Hematopoietic multipotent progenitor cell treated with erythropoietin and hydrocortisone succinate and interleukin-3 and kit ligand, for 15 days (in vitro differentiated cells): ENCODE data around the gene TRABD2B.

Experiments
- DNase-seq: peaks from one replicate; pipeline ENCODE4 v3.0.0-alpha.2; 2015; ENCODE audit warnings: low spot score

TRABD2B gene

DNA sequence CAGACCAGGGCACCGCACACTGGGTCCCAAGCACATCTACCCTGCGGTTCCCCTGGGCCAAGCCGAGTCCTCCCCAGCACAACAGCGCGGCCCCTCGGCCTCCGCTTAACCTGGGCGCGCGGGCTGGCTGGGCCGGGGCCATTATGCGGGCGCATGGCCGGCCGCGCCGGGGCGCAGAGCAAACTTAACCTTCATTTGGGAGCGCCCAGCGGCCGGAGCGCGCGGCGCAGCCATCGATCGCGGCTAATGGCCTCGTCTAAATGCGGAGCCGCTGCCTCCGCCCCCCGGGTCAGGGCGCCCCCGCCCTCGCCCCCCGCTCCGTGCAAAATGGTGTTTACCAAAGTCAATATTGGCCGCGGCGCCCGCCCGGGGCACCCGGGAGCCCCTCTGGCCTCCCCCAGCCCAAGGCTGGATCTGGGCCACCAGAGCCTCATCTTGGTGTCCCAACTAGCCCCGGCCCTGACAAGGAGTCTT, 272.1 kb downstream of the TRABD2B start:
- no peak for DNase-seq

DNA sequence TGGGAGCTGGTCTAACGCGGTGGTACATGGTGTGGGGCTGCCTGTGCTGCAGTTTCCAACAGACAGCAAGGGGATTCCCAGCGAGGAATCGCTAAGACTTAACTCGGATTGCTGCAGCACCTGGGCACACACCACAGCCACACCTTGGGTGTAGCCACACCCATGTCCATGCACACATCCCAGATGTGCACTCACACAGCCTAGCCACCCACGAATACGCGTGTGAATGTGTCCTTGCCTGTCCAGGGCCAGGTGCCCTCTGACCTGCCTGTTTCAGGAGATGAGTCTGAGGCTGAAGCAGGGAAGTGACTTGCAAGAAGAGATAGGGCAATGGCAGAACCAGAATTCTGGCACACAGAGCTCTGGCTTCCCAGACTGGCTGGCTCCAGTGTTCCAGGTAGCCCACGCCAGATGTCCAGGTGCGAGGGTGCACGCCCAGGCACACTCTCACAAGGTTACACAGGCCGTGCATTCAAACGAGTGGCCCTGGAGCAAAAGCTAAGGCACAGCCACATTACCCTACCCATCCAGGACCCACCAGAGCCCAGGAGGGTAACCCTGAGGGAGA, 272.7 kb downstream of the TRABD2B start:
- DNase-seq, result no peak

DNA sequence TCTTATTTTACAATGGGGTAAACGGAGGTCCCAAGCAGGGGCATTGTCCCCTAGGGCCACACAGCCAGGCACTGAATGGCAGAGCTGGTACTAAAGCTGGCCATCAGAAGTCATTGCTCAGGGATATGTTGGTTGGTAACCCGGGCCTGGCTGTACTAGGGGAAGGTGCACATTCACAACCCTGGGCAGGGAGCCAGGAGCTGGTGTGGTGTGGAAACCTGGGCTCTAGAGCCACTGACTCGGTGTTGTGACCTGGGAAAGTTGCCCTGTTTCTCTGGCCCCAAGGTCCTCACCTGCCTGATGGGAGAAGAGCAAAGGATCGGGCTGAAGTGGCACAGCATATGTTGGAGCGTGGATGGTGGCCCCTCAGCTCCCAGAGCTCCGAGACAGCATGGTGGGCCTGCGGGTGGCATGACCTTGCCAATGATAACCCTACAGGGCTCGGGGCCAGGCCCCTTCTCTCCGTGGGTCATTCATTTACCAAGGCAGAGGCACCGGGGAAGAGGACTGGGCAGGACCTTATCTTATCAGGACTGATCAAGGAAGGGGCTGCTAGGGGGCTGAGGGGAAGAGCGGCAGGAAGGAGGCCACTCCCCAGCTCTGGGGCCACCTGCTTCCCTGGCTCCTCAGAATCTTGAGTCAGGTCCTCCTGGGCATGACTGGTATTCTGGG, 274.1 kb downstream of the TRABD2B start:
- DNase-seq, result no peak

DNA sequence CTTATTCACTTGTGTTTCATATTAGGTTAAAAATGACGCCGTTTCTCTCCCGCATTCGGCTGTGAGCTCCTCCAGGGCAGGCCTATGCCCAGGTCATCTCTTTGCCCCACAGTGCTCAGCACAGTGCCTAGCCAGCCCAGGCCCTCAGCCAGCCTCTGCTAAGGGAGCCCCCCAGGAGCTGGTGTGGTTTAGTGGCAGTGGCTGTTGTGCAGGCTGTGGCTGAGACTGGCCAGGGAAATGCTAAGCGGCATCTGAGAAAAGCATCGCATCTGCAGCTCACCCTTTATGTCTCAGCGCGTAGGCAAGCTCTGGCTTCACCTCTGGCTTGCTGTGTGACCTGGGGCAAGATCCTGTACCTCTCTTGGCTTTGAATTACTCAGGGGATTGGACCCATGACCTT, 275.1 kb downstream of the TRABD2B start:
- DNase-seq, result no peak

DNA sequence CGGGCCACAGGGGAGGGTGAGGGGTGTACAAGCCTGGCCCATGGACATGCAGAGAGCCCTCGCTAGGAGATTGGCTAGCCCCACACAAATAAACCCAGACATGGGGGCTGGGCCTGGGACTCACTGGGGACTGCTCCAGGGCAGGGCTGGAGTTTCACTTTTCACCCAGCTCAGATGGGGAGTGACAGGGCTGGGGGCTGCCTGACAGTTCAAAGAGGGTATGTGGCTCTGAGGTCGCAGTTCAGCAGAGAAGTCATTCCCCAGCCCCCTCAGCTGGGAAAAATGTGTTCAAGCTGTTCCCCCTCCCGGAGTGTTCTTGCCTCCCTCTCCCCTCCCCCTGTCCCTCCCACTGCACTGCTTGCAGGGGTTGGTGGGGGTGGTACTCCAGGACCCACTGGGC, 277.1 kb downstream of the TRABD2B start:
- no peak for DNase-seq

DNA sequence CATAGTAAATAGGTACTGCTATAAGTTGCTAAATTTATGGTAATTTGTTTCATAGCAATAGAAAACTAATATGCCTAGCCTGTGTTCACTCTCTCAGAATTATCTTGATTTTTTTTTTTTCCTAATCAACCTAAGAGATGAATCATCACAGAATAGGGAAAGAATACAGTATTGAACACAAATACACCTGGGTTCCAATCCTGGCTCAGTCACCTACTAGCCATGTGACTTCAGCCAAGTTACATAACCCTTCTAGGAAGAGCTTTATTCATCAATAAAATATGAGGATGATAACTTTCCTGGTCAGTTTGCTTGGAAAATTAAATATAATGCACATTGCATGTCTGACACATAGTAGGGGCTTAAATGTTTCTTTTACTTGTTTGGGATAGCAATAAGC, 279.8 kb downstream of the TRABD2B start:
- DNase-seq, result no peak

DNA sequence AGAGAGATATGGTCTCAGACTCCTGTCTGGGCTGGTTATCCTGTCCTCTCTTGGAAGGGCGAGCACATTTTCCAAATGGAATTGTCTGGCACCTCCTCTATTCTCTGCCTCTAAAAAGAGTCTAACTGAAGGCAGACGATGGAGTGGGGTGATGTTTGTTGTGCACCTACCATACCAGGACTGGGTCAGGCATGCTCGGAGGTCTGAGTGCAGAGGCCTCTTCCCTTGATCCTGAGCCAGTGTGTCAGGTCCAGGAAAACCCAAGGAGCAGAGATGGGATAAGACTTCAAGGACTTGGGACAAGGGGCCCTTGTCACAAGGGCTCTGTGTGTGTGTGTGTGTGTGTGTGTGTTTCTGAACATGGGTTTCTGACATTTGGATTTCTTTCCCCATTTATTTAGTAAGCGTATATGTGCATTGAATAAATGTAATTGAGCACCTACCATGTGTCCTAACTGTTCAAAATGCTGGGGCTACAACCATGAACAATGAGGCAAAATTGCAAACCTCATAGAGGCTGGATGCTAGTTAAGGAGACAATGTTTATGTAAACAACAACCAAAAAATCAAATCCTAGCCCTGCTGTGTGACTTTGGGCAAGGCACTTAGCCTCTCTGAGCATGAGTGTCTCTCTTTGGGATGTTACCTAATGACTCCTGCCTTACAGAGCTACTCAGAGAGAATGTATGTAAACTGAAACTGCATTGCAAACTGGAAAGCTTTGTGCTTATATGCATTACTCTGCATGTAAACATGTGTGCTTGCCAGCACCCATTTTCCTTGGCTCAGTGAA, 283.0 kb downstream of the TRABD2B start:
- no peak for DNase-seq

DNA sequence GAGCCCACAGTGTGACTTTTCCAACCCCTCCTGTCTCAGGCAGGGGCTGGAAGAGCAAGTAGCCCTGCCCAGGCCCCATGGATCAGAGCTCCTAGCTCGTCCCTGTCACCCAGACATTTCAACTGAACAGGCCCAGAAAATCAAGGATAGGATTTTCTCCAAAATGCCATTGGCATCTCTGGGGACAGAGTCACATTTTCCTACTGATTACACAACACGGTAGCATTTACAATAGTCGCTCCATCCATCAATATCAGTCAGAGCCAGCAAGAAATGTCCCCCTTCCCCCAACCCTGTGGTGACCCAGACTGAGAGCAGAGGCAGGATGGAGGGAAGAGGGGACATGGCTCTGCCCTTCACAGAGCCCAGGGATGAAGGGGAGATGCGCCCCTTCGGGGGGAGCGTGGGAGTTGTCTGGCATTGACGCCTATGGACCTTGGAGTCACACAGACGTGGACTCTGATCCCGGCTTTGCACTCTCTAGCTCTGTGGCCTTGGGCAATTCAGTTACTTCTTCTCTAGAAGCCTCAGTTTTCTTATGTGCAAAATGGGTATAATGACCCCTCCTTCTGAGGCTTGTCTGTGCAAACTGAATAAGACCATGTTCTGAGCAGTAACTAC, 283.7 kb downstream of the TRABD2B start:
- DNase-seq, result no peak

DNA sequence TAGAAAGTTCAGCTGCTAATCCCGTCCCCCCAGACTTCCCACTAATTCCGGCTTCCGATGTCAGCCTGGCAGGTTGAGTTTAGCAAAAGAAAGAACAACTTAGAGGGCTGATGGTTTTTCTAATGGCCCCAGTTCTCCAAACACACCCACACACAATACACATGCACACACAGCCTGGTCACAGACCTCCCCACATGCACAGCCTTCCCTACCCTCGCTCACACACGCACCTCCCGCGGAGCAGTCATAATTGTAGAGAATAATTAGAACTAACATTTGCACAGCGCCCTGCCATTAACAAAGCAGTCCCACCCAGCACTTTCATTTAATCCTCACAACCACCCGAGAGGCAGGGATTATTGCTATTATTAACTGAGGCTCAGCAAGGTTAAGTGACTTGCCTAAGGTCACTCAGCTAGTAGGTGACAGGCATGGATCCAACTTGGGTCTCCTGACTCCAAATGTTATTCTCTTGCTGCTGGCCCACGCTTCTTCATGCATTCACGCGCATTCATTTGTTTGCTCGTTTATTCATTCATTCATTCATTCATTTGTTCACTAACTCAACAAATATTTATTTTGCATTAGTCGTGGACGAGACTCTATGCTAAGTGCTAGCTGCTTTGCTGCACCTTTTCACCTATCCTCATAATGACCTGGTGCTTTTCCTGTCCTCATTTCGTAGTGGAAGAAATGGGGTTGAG, 284.4 kb downstream of the TRABD2B start:
- DNase-seq, result no peak

DNA sequence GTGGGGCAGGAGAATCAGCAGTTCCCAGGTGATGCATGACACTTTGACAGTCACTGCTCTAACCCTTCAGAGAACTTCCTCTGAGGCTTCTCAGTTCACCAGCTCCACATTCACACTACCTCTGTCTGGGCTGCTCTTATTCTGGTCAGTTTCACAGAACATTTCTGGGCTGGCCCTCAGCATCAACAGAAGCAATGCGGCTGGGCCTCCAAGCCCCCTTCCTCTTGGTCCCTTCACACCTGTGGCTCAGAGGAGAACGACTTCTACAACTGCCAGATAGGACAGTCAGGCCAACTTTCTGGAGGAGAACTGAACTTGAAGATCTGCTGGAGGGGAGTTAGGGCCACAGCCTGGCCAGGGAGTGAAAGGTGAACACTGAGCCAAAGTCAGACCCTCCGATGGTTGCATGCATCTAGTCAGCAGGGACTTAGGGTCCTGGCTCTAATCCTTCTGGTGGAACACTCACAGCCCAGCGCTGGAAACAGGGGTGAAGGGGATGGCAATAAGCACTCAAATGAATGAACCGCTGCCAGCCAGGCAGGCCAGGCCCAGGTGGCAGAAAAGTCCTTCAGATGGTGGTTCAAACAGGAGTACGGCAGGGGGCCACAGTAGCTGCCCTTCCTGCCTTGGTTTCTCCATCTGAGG, 285.2 kb downstream of the TRABD2B start:
- DNase-seq, result no peak

DNA sequence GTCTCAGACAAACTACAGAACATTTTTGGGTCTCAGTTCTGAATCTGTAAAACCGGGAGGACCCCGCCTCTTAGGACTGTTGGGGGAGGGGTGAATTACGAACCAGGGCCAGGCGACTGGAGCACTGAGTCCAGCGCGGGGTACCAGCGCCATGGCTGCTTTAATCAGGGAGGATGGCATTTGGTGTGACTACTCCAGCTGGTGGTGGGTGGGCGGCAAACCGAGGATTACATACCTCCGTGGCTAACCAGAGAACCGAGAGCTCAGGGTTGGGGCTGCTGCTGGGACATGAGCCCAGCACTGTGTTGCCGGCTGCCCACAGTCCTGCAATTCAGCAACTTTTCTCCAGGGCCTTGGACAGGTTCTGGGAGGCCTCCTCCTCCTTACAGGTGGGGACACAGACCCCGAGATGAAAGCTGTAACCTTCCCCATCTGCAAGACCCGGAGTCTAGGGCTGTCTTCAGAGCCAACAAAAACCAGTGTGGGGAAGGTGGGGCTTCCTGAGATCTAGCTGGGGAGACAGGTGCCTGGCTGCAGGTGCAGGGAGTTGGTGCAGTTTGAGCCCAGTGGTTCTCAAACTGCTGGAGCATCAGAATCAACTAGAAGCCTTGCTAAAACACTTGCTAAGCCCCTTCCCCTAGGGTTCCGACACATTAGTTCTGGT, 285.9 kb downstream of the TRABD2B start:
- DNase-seq, result no peak
